GM21529 (cell line): Measurements from ENCODE around the gene CCDC60.

Experiments
- ATAC-seq: cut with Tn5 transposase; IDR thresholded peaks from one replicate; pipeline ENCODE4 v1.9.1; 2021; ENCODE audit not compliant: unreplicated experiment

CCDC60 gene

GRCh38 chr12:119512772-119513497 lies 178.4 kb downstream of the CCDC60 start:
- no peak for ATAC-seq

GRCh38 chr12:119528241-119528640 lies 193.7 kb downstream of the CCDC60 start:
- ATAC-seq, result no peak

DNA sequence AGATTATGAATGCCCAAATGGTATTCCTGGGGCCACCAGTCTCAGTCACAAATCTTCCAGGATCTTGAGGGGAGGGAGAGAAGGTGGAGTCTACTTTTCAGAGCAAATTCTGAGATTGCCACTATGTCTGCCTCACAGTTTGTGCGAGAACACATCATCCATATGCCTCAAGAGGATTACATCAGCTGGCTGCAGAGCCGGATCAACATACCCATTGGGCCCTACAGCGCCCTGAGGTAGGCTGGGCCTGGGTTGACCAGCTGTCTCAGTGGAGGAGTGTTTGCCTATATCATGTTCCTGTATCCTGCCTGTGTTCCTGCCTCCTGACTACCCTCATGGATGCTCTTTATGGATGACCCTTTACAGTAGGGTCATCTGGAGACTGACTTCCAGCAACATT lies 205.9 kb downstream of the CCDC60 start:
- ATAC-seq, result no peak

GRCh38 chr12:119544765-119545625 lies 210.5 kb downstream of the CCDC60 start:
- no peak for ATAC-seq

GRCh38 chr12:119546340-119546739 lies 211.8 kb downstream of the CCDC60 start:
- ATAC-seq, result no peak

GRCh38 chr12:119547001-119547400 lies 212.5 kb downstream of the CCDC60 start:
- ATAC-seq, result no peak

GRCh38 chr12:119556854-119557253 lies 222.3 kb downstream of the CCDC60 start:
- no peak for ATAC-seq

- no peak for ATAC-seq
These were observed 230.9 kb downstream of the CCDC60 start for GRCh38 chr12:119565404-119565803.

GRCh38 chr12:119570771-119571170 lies 236.2 kb downstream of the CCDC60 start:
- no peak for ATAC-seq

DNA sequence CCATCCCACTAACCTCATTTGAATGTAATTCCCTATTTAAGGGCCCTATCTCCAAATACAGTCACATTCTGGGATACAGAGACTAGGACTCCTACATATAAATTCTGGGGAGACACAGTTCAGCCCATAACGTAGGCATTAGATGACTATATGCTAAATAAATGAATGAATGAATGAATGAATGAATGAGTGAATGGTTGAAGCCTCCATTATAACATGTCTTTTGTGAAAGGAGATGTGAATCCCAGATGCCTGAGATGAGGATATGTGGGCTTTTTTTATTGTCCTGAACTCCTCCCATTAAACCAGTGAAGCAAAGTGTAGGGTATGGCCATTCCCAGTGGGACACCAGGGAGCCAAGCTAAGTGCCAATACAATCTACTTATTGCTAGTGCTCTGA lies 238.6 kb downstream of the CCDC60 start:
- ATAC-seq, result no peak

GRCh38 chr12:119574255-119574654 lies 239.7 kb downstream of the CCDC60 start:
- no peak for ATAC-seq

- no peak for ATAC-seq
These were observed 241.7 kb downstream of the CCDC60 start for GRCh38 chr12:119576118-119576810.

GRCh38 chr12:119576915-119577314 lies 242.4 kb downstream of the CCDC60 start:
- no peak for ATAC-seq

- ATAC-seq, result no peak
These were observed 243.6 kb downstream of the CCDC60 start for GRCh38 chr12:119578112-119578511.

- no peak for ATAC-seq
These were observed 254.6 kb downstream of the CCDC60 start for GRCh38 chr12:119589097-119589496.

DNA sequence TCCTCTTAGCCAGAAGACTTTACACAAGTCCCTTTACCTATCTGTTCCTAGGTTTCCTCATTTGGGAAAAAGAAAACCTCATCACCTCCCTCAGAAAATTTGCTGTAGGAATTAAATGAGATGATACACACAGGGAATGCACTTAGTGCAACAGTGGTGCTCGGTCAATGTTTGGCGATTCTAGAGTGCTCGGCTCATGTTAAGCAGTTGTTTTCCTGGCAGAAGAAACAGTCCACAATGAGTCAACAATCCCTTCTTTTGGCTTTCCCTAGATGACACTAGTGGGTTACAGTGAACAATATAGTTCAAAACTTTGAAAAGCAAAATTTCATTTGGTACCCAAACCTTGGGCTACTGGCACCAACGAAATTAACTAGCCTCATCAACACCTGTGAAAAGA lies 255.1 kb downstream of the CCDC60 start:
- no peak for ATAC-seq
